HG03159 (cell line): ENCODE data around the gene CYTH4.
"Not testable (repeated sequence)": the region's sequence is repeated elsewhere in the genome, so short reads cannot be mapped to it uniquely, and the experiment has no call there.

Experiments
- ATAC-seq: cut with Tn5 transposase; IDR thresholded peaks from one replicate; pipeline ENCODE4 v1.9.1; 2021; ENCODE audit warnings: mild to moderate bottlenecking, moderate library complexity; ENCODE audit not compliant: unreplicated experiment

The CYTH4 gene

DNA sequence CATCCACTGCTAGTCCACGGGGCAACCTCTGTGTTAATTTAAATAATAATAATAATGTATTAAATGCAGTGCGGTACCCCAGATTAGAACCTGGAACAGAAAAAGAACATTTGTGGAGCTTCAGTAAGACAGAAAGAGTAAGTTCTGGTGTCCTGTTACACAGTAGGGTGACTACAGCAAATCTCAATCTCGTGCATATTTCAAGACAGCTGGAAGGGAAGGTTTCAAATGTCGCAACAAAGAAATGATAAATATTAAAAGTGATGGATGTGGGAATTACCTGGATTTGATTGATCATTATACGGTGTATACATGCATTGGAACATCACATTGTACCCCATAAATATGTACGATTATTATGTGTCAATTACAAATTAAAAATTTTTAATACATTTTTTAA, 36.6 kb upstream of the CYTH4 start:
- no peak for ATAC-seq

DNA sequence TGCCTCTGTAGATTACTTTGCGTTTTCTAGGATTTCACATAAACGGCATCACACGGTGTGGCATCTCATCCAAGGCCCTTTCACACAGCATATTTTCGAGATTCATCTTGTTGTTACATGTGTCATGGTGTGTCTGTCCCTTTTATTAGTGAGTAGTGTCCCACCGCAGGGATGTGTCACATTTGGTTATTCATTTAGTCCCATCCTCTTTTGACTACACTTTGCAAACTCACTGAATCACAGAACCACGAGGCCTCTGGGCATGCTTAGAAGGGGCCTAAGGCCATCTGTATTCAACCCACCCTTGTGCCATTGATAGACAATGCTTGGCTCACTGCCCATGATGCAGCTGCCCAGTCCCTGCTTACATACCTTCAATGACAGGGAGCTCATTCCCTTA, 34.1 kb upstream of the CYTH4 start:
- no peak for ATAC-seq

DNA sequence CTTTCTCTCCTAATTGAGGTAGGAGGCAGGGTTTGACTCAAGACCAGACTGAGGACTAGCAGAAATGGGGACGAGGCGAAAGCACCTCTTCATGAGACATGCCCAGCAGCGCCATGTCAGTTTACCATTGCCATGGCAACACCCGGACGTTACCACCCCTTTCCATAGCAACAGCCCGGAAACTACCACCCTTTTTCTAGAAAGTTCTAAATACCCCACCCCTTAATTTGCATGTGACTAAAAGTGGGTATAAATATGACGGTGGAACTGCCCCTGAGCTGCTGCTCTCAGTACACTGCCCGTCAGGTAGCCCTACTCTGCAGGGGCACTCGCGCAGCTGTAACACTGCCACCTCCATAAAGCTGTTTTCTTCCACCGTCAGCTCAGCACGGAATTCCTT, 32.3 kb upstream of the CYTH4 start:
- ATAC-seq, result no peak

DNA sequence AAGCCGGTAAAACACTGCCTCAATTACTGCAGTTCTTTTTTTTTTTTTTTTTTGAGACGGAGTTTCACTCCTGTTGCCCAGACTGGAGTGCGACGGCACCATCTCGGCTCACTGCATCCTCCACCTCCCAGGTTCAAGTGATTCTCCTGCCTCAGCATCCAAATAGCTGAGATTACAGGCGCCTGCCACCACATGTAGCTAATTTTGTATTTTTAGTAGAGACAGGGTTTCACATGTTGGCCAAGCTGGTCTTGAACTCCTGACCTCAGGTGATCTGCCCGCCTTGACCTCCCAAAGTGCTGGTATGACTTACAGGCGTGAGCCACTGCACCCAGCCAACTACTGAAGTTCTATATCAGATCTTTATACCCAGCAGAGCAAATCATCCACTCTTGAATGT, 30.5 kb upstream of the CYTH4 start:
- not testable (repeated sequence) for ATAC-seq

DNA sequence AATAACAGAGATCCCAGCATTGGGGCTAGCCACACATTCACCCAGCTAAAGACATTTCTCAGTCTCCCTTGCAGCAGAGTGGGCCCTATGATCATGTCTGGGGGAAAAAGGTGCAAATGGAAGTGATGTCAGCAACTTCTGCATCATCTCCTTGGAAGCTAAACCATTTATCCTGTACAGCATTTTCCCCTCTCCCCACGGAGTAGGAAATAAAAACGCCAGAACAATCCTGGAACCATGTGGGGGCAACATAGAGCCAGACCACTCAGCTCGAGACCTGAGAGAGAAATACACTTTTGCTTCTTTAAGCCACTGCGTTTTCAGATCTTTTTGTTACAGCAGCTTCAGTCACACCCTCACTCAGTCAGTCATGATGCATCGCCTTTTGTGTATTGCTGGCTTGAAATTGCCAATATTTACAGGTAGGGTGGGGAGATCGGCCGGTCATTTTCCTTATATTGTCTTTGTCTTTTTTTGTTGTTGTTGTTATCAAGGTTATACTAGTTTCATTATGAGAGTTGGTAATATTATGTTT, 29.1 kb upstream of the CYTH4 start:
- no peak for ATAC-seq

DNA sequence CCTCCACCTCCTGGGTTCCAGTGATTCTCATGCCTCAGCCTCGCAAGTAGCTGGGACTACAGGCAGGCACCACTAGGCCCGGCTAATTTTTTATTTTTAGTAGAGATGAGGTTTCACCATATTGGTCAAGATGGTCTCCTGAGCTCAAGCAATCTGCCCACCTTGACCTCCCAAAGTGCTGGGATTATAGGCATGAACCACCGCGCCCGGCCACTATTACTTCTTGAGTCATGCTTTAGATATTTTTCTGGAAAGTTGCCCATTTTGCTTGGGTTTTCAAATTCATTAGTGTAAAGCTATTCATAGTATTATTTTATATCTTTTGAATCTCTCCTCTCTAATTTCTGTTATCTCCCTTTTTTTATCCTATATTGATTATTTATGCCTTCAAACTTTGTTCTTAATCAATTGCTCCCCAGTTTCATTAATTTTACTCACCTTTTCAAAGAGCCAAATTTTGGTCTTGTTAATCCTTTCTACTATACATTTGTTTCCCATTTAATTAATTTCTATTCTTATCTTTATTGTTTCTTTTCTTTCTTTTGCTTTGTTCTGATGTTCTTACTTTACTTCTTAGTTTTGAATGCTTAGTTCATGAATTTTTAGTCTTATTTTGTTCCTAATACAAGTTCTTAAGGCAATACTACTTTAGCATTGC, 28.0 kb upstream of the CYTH4 start:
- no peak for ATAC-seq

DNA sequence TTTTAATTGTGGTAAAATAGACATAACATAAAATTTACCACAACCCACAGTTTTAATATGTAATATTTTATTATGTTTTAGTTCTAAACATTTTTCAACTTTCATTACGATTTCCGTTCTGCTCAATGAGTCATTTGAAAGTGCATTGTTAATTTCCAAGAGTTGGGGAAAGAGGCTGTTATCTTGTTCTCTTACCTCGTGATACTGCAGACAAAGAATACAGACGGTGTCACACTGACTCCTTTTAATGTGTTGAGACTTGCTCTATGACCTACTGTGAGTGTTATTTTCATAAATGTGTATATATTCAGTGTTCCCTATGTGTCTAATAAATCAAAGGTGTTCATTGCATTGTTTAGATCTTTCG, 27.5 kb upstream of the CYTH4 start:
- ATAC-seq, result no peak

DNA sequence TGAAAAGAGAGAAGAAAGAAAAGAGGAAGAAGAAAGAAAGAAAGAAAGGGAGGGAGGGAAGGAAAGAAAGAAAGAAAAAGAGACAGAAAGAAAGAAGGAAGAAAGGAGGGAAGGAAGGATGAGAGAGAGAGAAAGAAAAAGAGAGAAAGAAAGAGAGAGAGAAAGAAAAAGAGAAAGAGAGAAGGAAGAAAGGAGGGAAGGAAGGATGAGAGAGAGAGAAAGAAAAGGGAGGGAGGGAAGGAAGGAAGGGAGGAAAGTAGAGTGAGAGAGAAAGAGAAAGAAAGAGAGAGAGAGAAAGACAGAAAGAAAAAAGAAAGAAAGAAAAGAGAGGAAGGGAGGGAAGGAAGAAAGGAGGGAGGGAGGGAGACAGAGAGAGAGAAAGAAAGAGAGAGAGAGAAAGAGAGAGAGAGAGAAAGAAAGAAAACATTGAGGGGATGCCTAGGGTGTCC, 26.7 kb upstream of the CYTH4 start:
- ATAC-seq, result no peak

DNA sequence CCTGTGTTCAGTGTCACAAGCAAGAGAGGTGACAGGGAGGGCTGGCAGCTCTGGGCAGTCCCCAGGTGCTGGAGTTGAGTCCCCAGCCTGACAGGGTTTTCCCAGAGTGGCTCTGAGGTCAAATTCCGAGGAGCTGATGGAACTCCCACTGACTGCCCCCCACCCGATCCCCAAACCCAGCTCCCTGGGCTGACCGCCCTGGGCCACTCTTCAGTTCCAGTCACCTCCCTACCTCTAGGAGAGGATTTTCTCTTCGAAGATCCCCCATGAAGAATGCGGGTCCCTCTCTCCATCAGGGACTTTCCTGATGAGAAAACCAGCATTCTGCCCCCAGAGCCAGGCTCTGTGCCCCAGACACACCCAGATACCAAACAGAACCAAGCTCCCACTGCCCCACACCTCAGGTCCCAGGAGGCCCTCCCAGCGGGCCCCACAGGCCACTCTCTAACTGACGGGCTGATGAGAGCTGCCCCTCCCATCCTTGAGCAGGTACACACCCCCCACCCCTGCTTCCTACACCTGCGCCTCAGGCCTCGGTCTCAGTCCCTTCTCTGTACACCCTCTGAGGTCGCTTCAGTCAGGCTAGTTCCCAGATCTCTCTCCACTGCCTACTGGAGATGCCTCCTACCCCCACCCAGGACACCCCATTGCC, 26.1 kb upstream of the CYTH4 start:
- no peak for ATAC-seq

DNA sequence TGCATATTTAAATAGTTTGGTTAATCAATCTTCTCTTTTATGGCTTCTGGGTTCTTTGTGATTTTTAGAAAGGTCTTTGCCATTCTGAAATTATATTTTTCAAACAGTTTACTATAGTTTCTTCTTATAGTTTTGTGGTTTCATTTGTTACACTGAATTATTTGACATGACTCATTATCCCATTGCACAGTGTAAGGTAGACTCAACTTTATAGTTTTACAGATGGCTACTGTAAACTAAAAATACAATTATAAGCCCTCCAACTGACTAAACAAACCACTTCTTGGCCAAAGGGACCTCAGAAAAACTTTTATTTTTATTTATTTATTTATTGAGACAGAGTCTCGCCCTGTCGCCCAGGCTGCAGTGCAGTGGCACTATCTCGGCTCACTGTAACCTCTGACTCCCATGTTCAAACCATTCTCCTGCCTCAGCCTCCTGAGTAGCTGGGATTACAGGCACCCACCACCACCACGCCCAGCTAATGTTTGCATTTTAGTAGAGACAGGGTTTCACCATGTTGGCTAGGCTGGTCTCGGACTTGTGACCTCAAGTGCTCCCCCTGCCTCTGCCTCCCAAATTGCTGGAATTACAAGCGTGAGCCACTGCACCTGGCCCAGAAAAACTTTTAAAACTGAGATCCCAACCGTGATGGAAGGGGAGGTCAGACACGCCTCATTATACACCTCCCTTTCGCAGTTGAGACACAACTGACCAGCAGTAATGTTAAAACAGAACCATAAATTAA, 24.1 kb upstream of the CYTH4 start:
- no peak for ATAC-seq

DNA sequence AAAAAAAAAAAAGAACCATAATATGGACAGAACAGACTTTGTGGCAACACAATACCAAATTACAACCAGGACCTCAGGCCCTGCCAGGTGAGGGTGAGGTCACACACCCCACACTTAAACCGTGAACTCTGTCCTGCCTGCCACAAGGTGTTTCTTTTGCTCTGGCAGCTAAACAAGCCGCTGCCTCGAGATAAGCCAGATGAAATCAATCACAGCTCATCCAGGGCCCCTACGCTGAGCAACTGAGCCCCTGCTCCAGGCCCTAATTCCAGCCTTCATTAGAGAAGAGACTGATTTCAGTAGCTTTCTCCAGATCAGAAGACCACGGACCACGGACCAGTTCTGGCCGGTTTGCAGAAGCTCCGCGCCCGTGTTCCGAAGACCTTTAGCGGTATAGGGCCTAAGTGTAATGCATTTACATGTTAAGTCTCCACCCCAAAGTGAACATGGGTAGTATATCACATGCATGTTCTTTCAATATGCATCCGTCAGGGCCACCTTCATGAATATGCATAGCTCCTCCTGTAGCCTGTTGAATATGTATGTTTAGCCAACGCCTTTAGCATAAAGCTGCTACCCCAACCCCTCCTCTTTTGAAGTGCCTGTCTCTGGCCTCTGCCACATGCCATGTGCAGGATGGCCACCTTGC, 23.4 kb upstream of the CYTH4 start:
- no peak for ATAC-seq

DNA sequence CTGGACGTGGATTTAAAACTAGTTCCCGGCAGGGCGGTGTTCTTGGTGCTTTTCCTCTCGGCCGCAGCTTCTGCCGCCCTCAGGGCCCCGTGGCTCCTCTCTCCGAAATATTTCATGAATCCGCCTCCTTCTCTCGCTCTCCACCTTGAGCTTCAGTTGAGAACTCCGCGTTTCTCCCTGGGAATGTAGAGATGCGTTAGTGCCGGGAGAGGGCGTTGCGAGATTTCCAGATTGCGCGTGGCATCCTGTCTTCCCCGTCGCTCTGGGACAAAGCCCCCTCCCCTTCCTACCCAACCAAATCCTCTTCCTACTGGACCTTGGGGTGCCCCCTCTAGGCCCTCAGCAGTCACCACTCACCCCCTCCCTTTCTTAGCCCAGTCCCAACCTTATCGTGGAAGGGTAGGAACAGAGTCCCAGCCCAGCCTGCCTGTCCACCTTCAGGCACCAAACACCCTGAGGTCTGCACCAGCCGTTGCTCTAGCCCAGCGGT, 22.7 kb upstream of the CYTH4 start:
- ATAC-seq, result no peak

DNA sequence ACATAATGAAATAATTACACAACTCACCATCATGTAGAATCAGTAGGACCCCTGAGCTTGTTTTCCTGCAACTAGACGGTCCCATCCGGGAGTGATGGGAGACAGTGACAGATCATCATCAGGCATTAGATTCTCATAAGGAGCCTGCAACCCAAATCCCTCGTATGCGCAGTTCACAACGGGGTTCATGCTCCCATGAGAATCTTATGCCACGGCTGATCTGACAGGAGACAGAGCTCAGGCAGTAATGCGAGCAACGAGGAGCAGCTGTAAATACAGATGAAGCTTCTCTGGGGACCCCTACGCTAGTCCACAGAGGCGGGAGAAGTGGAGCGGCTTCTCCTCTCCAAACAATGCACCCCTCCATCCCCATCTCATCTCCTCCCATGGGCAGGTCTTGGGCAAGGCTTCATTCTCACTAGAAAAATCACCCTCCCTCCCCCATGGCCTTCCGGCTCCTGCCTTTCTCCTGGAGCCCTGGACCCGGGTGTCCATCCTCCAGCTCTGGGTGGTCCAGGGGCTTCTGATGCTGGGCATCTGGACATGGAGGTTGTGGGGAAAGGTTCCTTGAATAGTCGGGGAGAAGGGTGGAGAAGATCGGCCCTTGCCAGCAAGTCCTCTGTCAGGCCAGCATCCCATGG, 22.0 kb upstream of the CYTH4 start:
- no peak for ATAC-seq

DNA sequence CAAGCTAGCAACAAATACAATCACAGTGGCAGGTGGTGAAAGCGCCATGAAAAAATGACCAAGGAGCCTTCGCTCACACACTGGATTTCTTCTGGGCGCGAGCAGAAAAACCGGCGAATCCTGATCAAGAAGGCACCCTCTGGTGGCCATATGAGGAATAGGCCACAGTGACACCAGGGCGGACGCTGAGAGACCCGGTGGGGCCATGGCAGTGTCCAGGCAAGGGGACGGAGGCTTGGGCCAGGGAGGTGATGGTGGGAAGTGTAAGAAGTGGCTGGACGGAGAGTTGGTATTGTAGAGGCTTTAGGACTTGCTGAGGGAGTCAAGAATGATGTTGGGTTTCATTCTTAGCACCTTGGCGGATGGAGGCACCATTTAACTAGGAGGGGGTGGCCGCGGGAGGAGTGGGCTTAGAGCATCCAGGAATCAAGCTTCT, 21.4 kb upstream of the CYTH4 start:
- ATAC-seq, result no peak

DNA sequence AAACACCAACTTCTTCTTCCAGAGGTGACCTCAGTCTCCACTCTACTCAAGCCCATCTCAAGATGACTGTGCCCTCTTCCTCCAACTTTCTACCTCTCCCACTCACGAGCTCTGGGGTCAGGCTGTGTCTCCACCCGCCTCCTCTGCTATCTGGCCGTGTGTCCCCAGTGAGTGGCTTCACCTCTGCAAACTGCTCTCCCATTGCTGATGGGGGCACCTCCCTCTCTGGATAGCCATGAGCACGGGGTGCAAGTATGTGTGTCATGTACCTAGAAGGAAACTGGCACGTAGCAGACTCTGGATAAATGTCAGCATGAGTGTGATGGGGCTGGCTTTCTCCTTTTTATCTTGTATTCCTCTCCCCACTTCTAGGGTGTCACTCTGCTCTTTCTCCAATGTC, 20.0 kb upstream of the CYTH4 start:
- no peak for ATAC-seq

DNA sequence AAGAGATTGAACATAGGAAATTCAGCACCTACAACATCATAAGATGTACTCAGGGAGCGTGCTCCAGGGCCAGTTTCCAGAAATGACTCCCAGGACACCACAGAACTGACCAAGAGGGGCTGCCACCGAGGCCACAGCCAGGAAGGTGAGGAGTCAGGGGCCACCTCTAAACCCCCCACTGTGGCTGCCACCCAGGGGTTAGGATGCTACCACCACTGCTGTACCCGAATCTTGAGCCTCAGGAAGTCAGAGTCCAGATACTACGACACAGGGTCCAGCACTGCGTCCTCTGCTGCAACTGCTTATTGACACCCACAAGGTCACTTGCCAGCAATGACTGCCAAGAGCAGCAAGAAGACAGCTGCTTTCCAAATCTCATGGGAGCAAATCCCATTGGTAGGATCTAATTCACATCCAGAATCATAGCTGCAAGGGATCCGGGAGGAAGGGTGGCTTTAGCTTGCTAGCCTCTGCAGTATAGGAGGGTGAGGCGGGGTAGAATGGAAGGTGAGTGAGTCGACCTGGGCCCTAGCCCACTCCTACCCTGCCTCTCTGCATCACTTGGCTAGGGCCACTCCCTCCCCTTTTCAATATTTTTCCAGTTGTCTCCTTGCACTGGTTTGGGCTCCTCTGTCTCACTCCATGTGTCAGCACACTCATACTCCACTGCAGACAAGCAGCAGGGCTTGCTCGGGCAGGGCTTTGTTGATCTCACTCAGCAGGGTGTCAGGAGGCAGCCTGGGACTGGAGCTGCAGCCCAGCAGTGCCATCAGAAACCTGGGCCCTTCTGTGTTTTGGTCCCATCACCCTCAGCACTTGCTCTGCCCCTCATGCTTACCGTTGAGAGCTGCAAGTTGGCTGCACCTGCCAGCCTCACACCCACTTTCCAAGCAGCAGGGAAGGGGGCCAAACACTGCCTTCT, 18.1 kb upstream of the CYTH4 start:
- ATAC-seq, result no peak

DNA sequence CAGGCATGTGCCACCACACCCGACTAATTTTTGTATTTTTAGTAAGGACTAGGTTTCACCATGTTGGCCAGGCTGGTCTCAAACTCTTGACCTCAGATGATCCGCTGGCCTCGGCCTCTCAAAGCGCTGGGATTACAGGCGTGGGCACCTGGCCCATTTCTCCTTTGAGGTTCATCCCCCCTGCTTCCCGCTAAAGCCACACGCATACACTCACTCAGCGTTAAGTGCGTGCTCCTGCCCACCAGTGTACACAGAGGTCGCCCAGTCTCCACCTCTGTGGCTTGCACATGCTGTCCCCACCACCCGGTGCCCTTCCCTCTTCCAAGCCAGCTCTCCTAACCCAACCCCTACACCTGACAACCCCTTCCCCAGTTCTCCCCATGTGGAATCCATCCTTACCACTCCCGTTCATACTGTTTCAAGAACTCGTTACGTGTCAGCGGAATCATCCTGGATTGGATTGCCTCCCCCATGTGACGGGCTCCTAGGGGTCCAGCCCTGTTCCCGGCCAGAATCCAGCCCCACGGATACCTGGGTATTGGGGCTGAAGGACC, 15.7 kb upstream of the CYTH4 start:
- no peak for ATAC-seq

DNA sequence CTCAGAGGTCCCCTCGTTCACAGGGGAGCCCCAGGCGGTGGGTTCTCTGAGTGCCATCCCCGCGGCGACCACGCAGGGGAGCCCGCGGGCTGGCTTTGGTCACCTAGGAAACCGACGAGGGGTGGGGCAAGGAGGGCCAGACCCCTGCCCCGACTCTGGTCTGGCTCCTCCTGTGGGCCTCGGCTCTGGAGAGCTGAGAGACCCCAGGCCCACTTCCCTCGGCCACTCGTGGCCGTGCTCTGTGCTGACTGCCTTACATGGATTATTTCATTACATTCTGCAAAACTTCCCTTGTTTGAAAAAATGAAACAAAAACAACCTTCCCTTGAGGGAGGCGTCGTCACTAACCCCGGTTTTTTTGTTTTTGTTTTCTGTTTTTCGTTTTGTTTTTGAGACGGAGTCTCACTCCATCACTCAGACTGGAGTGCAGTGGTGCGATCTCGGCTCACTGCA, 15.1 kb upstream of the CYTH4 start:
- peak; percentile 68 for ATAC-seq

DNA sequence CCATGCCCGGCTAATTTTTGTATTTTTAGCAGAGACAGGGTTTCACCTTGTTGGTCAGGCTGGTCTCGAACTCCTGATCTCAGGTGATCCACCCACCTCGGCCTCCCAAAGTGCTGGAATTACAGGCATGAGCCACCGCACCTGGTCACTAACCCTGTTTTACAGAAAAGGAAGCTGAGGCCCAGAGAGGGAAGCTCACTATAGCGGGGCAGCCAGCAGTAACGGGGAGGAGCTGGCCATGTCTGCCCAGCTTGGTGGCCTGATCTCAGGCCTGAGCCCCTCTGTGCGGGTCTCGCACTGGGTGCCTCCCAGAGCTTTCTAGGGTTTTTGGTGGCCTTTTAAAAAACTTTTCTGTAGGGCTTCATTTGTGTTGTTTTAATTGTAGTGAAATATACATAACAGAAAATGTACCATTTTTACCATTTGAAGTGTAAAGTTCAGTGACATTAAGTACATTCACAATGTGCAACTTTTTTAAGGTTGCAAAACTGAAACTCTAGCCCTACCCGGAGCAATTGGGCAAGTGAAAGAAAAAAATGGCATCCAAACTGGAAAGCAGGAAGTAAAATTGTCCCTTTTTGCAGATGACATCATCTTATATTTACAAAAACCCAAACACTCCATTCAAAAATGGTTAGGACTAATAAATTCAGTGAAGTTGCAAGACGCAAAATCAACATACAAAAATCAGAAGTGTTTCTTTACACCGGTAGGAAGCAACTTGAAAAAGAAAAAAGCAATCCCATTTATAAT, 14.5 kb upstream of the CYTH4 start:
- ATAC-seq, result no peak
